ENCODE results near the gene DCT.

- TF ChIP-seq, protein P1, sequence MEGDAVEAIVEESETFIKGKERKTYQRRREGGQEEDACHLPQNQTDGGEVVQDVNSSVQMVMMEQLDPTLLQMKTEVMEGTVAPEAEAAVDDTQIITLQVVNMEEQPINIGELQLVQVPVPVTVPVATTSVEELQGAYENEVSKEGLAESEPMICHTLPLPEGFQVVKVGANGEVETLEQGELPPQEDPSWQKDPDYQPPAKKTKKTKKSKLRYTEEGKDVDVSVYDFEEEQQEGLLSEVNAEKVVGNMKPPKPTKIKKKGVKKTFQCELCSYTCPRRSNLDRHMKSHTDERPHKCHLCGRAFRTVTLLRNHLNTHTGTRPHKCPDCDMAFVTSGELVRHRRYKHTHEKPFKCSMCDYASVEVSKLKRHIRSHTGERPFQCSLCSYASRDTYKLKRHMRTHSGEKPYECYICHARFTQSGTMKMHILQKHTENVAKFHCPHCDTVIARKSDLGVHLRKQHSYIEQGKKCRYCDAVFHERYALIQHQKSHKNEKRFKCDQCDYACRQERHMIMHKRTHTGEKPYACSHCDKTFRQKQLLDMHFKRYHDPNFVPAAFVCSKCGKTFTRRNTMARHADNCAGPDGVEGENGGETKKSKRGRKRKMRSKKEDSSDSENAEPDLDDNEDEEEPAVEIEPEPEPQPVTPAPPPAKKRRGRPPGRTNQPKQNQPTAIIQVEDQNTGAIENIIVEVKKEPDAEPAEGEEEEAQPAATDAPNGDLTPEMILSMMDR (conservative IDR thresholded peaks at IDR 0.05; ENCODE audit: low read depth, low read length): no peak
- TF ChIP-seq EZH2 (IDR thresholded peaks at IDR 0.05; ENCODE audit: borderline replicate concordance, low read depth, low read length, poor library complexity, severe bottlenecking): no peak
Observed at GRCh38 chr13:94503851-94504250, 24.4 kb upstream of the DCT start.
